Neural crest cell (in vitro differentiated cells): Measurements from ENCODE around the gene SLC38A1. TPM values are rescaled to one million over a fixed set of nuclear protein-coding genes. Genes with fewer than 3 reads are reported as not detected.
"Not testable (repeated sequence)": the region's sequence is repeated elsewhere in the genome, so short reads cannot be mapped to it uniquely, and the experiment has no call there.

Experiments used
- DNase-seq: peaks from one replicate; pipeline ENCODE4 v3.0.0; 2021; ENCODE audit warnings: low read depth, mixed read lengths, low spot score
- H3K27ac Mint-ChIP-seq: one replicate; pipeline ENCODE4 v1.8.0; 2021; ENCODE audit warnings: mild to moderate bottlenecking, mixed read lengths; ENCODE audit not compliant: unreplicated experiment
- H3K27me3 Mint-ChIP-seq: 2 replicates; pipeline ENCODE4 v1.8.0; 2021; ENCODE audit warnings: low read depth, mild to moderate bottlenecking, mixed read lengths
- H3K36me3 Mint-ChIP-seq: 2 replicates; pipeline ENCODE4 v1.8.0; 2021; ENCODE audit warnings: low read depth, mild to moderate bottlenecking, mixed read lengths
- H3K4me1 Mint-ChIP-seq: 2 replicates; pipeline ENCODE4 v1.8.0; 2021; ENCODE audit warnings: mixed read lengths
- H3K4me3 Mint-ChIP-seq: one replicate; pipeline ENCODE4 v1.8.0; 2021; ENCODE audit warnings: mild to moderate bottlenecking, mixed read lengths
- H3K9me3 Mint-ChIP-seq: 2 replicates; pipeline ENCODE4 v1.8.0; 2021; ENCODE audit warnings: mixed read lengths
- total RNA-seq: library from RNA; stranded (reverse); gene quantifications from 2 replicates; pipeline ENCODE4 v1.2.1, GENCODE V29; 2021
- TF ChIP-seq, protein P1 (sequence below): fragments of 200-600 bp; sonication (generic); conservative IDR thresholded peaks from 2 replicates; pipeline ENCODE4 v1.5.0; 2021; ENCODE audit warnings: antibody characterized with exemption, mild to moderate bottlenecking

SLC38A1 gene
- total RNA-seq, 1 donor from 2014 or later = 129 TPM

GRCh38 chr12:46164186-46164761 lies 104.6 kb downstream of the SLC38A1 start:
- Mint-ChIP-seq H3K4me3 (no peak overlapping the region), H3K36me3 (peaks cover 2% of the 10 kb centered on the region), H3K4me1 (no peaks in the 10 kb centered on the region), H3K27ac (no peak overlapping the region), H3K9me3 (peaks cover 2% of the 10 kb centered on the region), H3K27me3 (no peaks in the 10 kb centered on the region)
- TF ChIP-seq, protein P1, sequence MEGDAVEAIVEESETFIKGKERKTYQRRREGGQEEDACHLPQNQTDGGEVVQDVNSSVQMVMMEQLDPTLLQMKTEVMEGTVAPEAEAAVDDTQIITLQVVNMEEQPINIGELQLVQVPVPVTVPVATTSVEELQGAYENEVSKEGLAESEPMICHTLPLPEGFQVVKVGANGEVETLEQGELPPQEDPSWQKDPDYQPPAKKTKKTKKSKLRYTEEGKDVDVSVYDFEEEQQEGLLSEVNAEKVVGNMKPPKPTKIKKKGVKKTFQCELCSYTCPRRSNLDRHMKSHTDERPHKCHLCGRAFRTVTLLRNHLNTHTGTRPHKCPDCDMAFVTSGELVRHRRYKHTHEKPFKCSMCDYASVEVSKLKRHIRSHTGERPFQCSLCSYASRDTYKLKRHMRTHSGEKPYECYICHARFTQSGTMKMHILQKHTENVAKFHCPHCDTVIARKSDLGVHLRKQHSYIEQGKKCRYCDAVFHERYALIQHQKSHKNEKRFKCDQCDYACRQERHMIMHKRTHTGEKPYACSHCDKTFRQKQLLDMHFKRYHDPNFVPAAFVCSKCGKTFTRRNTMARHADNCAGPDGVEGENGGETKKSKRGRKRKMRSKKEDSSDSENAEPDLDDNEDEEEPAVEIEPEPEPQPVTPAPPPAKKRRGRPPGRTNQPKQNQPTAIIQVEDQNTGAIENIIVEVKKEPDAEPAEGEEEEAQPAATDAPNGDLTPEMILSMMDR = no peak
- no peak for DNase-seq

- H3K36me3 Mint-ChIP-seq, H3K4me3 Mint-ChIP-seq, H3K4me1 Mint-ChIP-seq, H3K9me3 Mint-ChIP-seq, H3K27me3 Mint-ChIP-seq, H3K27ac Mint-ChIP-seq, DNase-seq: not testable (repeated sequence)
These were observed 106.2 kb downstream of the SLC38A1 start for GRCh38 chr12:46162549-46163076.

DNA sequence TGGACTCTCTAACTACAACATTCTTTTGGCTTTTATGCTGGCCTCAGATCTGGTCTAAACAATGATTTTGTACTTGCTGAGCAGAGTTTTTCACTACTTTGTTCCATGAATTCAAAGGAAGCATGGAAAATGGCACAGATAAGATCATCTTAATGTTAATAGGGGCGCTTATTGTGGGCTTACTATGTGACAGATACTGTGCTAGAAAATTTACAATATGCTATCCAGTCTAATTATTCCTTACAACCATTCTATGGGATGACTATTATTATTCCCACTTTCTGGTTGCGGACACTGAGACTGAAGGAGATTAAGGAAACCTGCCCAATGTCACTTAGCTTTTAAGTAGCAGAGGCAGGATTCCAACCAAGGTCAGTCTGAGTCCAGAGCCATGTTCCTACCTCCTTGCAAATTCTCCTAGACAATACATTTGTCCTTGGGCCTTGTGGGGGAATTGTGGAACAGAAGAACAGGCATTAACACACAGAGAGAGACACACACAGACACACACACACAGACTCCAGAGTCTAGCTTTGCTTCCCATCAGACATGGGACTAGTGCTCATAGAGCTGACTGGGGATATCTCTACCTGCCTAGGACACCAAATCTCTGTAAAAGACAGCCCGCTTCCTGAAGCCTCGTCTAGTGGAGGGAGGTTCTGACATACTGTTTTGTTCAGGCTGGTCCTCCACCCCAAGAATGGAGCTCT lies 107.7 kb downstream of the SLC38A1 start:
- no peaks in the 10 kb centered on the region for H3K27me3 Mint-ChIP-seq

GRCh38 chr12:46160101-46160980 lies 108.5 kb downstream of the SLC38A1 start:
- no peak for DNase-seq
- H3K9me3 Mint-ChIP-seq = peaks cover 11% of the 10 kb centered on the region
- no peaks in the 10 kb centered on the region for H3K4me1 Mint-ChIP-seq
- no peak overlapping the region for H3K27ac Mint-ChIP-seq
- TF ChIP-seq, protein P1 = no peak
- peaks cover 10% of the 10 kb centered on the region for H3K36me3 Mint-ChIP-seq
- no peaks in the 10 kb centered on the region for H3K27me3 Mint-ChIP-seq
- no peak overlapping the region for H3K4me3 Mint-ChIP-seq

More for the DNA sequence above, 107.7 kb downstream of the SLC38A1 start:
- DNase-seq = no peak
- Mint-ChIP-seq H3K9me3 (peaks cover 7% of the 10 kb centered on the region), H3K36me3 (peaks cover 7% of the 10 kb centered on the region), H3K27ac (no peak overlapping the region), H3K4me1 (no peaks in the 10 kb centered on the region), H3K4me3 (no peak overlapping the region)
- TF ChIP-seq, protein P1 = no peak

DNA sequence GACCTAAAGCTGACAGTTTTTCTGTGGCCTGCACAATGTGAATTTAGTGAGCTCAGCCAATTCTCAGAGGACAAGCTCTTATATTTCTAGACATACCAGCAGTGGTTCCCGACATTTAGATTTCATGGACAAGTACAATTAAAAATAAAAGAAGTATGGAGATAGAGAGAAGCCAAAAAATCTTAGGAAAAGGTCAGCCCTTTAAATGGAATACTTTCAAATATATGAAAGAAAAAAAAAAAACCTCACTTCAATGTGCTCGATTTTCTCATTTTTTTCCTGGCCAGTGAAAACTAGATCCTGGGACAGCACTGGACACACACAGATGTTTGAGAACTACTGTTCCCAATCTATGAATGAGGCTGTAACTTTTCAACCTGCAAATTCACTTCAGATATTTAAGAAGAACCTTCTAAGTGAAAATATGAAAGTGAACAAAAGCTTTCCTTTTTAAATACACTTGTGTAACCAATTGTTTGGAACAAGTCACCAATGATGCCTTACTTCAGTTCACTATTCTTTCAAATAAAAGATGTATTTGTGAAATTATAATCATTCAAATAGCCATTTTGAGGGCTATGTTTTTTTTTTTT lies 109.4 kb downstream of the SLC38A1 start:
- Mint-ChIP-seq H3K4me3 (no peak overlapping the region), H3K27ac (no peak overlapping the region)

More for the DNA sequence above, 109.4 kb downstream of the SLC38A1 start:
- TF ChIP-seq, protein P1 = no peak
- Mint-ChIP-seq H3K27me3 (no peaks in the 10 kb centered on the region), H3K9me3 (peaks cover 11% of the 10 kb centered on the region), H3K4me1 (no peaks in the 10 kb centered on the region), H3K36me3 (peaks cover 10% of the 10 kb centered on the region)
- DNase-seq = no peak
